Thyroid gland (tissue), 4 donors: ENCODE data around the gene SYPL2.

Source experiments
- CTCF ChIP-seq, 6 experiments: fragments of 200-600 bp in 3 of 6; fragments of 450-650 bp in 3 of 6; sonication (generic) in 3 of 6; IDR thresholded peaks; one replicate each; pipeline ENCODE4 v1.5.1; 2016 to 2019; ENCODE audit warnings: antibody characterized with exemption in 6 of 6, mild to moderate bottlenecking in 2 of 6, inconsistent platforms in 1 of 6, moderate library complexity in 1 of 6
- POLR2A ChIP-seq, 2 donors: fragments of 450-650 bp; IDR thresholded peaks; one replicate each; pipeline ENCODE4 v1.6.1; 2017; ENCODE audit warnings: antibody characterized with exemption in 2 of 2, mild to moderate bottlenecking in 2 of 2, moderate library complexity in 1 of 2

- TF ChIP-seq CTCF (IDR thresholded peaks at IDR 0.05) (no peak), POLR2A (IDR thresholded peaks at IDR 0.05) (no peak)
These were observed 25.0 kb downstream of the SYPL2 start for GRCh38 chr1:109491372-109491771.
